WI38 (cell line): ENCODE measurements around the gene CD302.

ENCODE experiments used
- H3K4me3 ChIP-seq: 2 replicates; pipeline ENCODE4 v1.5.1; 2011; ENCODE audit warnings: low read depth, mild to moderate bottlenecking, control low read depth, low read length
- CTCF ChIP-seq: IDR thresholded peaks from 2 replicates; pipeline ENCODE4 v1.5.1; 2012; ENCODE audit warnings: low read depth, mild to moderate bottlenecking, control low read depth, low read length

CD302 gene

DNA sequence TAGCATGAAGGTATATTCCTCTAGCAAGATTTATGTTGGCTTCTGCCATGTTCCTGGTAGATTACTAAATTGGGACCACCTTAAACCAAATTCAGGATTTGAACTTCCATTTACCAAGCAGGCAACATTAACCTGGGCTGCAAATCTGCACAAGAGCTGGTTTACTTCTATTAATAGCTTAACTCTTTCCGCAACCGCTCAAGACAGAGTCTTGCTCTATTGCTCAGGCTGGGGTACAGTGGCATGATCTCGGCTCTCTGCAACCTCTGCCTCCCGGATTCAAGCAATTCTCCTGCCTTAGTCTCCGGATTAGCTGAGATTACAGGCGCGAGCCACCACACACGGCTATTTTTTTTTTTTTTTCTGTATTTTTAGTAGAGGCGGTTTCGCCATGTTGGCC is 77.3 kb downstream of the CD302 start:
- no peak for TF ChIP-seq CTCF
- H3K4me3 ChIP-seq: no peak overlapping the region
